ENCODE data around the gene EIF2A.
"Not testable (repeated sequence)": the region's sequence is repeated elsewhere in the genome, so short reads cannot be mapped to it uniquely, and the experiment has no call there.

The EIF2A gene

GRCh38 chr3:150546226-150547044 is at the start of gene EIF2A, which contains the start of gene SERP1:
Gene EIF2A (plus strand): TSS chr3:150546787. CDS start chr3:150546803, 16 bp downstream.
Gene SERP1 (minus strand): TSS chr3:150546496. CDS start chr3:150546135, 361 bp downstream.
- FAIRE-seq = peak; percentile 96

GRCh38 chr3:150497956-150498355 is 48.6 kb upstream of the EIF2A start:
- FAIRE-seq = no peak

More at GRCh38 chr3:150546226-150547044, at the start of gene EIF2A, which contains the start of gene SERP1:
- DNase-seq (ENCODE audit: insufficient read length, low spot score) = peak; percentile 69

GRCh38 chr3:150500960-150501359 is 45.6 kb upstream of the EIF2A start:
- FAIRE-seq; DNase-seq (ENCODE audit: insufficient read length, low spot score): not testable (repeated sequence)

More at GRCh38 chr3:150497956-150498355, 48.6 kb upstream of the EIF2A start:
- DNase-seq (ENCODE audit: insufficient read length, low spot score) = no peak

GRCh38 chr3:150503402-150504099 is 43.0 kb upstream of the EIF2A start:
- DNase-seq (ENCODE audit: insufficient read length, low spot score) (no peak), FAIRE-seq (no peak)

DNA sequence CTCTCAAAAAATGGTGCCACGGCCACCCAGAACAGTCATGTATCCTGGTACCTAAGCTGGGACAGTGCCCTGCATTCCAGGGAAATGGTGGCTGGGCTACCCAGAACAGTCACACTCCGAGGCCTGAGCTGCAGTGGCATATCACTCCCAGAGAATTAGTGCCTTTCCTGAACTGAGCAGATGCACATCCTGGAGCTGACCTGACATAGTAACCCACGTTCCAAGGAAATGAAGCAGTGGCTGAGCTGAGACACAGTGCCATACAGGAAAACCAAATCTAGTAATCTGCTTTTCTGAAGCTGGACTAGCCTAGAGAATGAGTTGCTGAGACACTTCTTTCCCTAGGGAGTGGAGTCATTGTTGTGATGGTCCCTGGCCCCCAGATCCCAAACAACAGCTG is 42.1 kb upstream of the EIF2A start:
- FAIRE-seq = no peak
- no peak for DNase-seq (ENCODE audit: insufficient read length, low spot score)

DNA sequence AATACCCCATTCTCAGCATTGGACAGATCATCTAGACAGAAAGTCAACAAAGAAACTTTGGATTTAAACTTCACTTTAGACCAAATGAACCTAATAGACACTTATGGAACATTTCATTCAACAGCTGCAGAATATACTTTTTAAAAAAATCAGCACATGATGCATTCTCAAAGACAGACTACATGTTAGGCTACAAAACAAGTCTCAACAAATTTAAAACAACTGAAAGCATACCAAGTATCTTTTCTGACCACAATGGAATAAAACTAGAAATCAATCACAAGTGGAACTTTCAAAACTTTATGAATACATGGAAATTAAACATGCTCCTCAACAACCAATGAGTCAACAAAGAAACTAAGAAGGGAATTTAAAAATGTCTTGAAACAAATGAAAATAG is 38.2 kb upstream of the EIF2A start:
- FAIRE-seq (no peak), DNase-seq (ENCODE audit: insufficient read length, low spot score) (no peak)

GRCh38 chr3:150509780-150510179 is 36.8 kb upstream of the EIF2A start:
- FAIRE-seq = no peak

DNA sequence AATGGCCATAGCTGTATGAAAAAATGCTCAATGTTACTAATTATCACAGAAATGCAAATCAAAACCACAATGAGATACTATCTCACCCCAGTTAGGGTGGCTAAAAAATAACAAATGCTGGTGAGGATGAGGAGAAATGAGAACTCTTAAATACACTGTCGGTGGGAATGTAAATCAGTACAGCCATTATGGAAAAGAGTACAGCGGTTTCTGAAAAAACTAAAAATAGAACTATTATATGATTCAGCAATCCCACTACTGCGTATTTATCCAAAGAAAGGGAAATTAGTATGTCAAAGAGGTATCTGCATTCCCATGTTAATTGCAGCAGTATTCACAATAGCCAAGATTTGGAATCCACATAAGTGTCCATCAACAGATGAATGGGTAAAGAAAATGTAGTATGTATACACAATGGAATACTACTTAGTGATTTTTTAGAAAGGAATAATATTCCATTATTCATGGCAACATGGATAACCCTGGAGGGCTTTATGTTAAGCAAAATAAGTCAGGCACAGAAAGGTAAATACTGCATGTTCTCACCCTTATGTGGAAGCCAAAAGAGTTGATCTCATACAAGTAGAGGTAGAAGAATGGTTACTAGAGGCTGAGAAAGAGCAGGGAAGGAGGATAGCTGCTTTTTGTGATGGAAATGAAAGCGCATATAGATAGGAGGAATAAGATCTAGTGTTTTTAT is 35.3 kb upstream of the EIF2A start:
- DNase-seq (ENCODE audit: insufficient read length, low spot score) (no peak), FAIRE-seq (no peak)

More at GRCh38 chr3:150509780-150510179, 36.8 kb upstream of the EIF2A start:
- DNase-seq (ENCODE audit: insufficient read length, low spot score) = no peak

GRCh38 chr3:150515210-150515609 is 31.4 kb upstream of the EIF2A start:
- DNase-seq (ENCODE audit: insufficient read length, low spot score) (no peak), FAIRE-seq (no peak)

DNA sequence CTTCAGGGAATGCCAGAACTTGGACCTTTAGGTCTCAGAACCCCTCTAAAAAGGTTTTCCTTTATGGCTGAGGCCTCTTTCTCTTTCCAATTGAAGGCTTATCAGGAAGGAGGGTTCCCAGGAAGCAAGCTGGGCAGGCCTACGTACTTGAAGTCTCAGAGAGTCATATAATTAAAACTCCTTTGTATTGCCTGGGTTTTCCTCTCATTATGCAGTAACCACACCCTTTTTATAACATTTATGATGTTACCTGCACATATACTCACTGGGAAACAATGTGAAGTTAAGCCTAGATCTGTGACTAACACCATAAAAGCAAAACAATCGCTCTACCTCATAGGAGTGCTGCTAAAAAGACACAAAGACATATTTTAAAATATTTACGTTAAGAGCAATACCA is 27.6 kb upstream of the EIF2A start:
- DNase-seq (ENCODE audit: insufficient read length, low spot score) (no peak), FAIRE-seq (no peak)

DNA sequence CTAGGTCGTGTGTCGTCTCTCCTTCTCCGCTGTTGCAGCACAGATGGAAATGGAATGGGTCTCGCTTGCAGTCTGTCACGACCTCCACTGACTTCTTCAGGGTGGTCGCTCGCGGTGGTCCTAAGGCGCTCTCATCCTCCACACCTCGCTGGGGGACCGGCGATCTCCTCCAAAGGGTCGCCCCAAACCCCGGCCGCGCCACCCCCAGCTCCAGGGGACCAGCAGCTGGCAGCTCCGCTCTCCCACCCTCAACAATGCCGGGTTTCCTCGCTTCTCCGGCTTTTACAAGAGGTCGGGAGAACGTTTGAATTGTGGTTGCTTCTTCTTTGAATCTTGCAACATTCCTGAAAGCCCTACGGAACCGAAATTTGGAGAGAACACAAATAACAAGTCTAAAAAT is 26.2 kb upstream of the EIF2A start:
- DNase-seq (ENCODE audit: insufficient read length, low spot score) (no peak), FAIRE-seq (no peak)

- DNase-seq (ENCODE audit: insufficient read length, low spot score) (no peak), FAIRE-seq (no peak)
These were observed 25.1 kb upstream of the EIF2A start for GRCh38 chr3:150521463-150521862.

DNA sequence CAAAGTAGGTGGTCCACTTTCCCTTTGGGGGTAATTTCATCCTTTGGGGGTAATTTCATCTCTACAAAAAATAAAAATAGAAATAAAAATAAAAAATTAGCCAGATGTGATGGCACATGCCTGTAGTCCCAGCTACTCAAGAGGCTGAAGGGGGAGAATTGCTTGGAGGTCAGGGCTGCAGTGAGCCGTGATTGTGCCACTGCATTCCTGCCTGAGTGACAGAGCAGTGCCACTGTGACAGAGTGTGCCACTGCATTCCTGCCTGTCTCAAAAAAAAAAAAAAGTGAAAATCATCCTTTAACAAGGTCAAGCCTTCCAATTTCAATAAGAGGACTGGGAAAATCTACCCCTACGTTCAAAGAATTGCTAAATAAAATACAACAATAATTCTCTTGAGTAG is 23.0 kb upstream of the EIF2A start:
- no peak for FAIRE-seq
- DNase-seq (ENCODE audit: insufficient read length, low spot score) = no peak

- FAIRE-seq (no peak), DNase-seq (ENCODE audit: insufficient read length, low spot score) (no peak)
These were observed 18.9 kb upstream of the EIF2A start for GRCh38 chr3:150527464-150528255.

- no peak for DNase-seq (ENCODE audit: insufficient read length, low spot score)
- FAIRE-seq = peak; percentile 80
These were observed 18.2 kb upstream of the EIF2A start for GRCh38 chr3:150528354-150528797.

DNA sequence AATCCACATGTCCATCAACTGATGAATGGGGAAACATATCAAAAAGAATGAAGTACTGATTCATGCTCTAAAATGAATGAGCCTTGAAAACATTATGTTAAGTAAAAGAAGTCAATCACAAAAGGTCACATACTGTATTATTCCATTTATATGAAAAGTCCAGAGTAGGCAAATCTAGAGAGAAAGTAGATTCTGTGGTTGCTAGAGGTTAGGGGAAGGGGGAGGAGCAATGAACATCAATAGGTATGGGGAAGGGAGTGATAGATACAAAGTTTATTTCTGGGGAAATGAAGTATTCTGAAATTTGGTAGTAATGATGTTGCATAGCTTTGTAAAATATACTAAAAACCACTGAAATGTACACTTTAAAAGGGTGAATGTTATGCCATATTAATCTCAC is 14.8 kb upstream of the EIF2A start:
- DNase-seq (ENCODE audit: insufficient read length, low spot score) = no peak
- FAIRE-seq = no peak

DNA sequence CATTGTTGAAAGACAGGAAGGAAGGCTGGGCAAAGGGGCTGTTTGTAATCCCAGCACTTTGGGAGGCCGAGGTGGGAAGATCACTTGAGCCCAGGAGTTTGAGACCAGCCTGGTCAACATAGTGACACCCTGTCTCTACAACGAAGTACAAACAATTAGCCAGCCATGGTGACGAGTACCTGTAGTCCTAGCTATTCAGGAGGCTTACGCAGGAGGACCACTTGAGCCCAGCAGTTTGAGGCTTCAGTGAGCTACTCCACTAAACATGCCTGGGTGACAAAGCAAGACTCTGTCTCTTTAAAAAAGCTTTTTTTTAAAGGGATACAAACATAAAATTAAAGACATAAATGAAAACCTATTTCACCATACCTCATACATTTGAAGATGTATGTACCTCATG is 11.4 kb upstream of the EIF2A start:
- DNase-seq (ENCODE audit: insufficient read length, low spot score) (no peak), FAIRE-seq (no peak)

GRCh38 chr3:150538324-150539208 is 8.0 kb upstream of the EIF2A start:
- FAIRE-seq (no peak), DNase-seq (ENCODE audit: insufficient read length, low spot score) (no peak)

DNA sequence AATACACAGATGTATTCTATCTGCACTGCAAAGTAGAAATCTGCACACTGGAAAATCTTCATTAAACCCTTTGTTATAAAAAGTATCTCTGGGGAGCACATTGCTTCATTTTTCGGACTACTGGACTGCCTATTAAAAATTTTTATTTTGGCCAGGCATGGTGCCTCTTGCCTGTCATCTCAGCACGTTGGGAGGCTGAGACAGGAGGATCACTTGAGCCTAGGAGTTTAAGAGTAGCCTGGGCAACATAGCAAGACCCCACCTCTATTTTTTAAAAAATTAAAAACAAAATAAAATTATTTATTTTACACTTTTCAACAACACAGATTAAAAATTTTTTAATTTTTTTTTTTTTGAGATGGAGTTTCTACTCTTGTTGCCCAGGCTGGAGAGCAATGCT is 6.3 kb upstream of the EIF2A start:
- DNase-seq (ENCODE audit: insufficient read length, low spot score) (no peak), FAIRE-seq (no peak)

Measured in GM19239 (cell line).